ENCODE data around the gene SLC44A5.

SLC44A5 gene

DNA sequence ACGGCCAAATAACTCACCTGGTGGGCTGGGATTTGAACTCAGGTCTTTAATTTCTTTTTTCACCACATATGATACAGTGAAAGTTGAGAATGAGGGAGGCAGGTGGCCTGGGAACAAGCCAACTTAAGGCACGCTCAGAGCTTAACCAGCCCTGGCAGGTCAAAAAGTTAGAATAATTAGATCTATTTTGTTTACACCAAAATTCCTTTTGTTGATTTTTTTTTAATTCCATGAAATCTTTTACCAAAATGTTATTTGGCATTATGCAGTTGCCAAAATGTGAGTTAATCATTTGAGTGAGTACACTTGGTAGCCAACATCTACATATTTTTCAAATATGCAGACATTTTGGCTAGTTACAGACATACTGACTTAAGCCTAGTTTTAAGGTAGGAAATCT, 439.9 kb downstream of the SLC44A5 start:
- DNase-seq = no peak

DNA sequence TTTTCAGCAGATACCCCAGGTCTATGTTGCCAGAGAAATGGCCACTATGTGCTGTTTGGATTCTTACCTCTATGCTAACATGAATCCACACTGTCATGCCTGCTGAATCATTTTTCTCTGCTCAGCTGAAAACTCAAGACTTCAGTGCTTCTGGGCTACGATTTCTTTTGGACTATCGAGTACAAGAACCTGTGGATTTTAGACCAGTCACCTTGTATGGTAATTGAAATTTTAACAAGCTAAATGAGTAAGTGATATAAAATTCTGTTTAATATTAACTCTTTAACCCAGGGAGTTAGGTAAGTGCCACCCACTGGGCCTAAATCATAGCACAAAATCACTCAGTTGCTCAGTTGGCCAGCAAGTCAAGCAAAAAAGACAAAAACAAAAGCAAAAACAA, 440.9 kb downstream of the SLC44A5 start:
- DNase-seq = no peak

DNA sequence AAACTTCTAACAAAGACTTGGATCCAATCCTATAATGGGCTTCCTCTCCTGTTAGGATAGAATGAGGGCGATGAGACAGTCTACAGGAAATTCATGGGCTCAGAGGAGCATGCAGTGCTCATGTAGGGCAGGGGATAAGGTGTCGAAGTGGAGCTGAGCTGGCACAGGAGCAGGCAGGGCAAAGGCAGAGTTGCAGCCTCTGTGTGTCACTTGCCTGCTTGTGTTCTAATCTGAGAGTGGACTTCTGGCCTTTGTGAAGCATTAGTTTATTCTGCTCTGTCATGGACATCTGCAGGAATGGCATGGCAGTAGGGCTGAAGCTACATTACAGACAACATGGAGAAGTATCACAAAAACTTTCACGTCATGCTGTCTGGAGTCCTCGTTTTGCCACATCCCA, 444.1 kb downstream of the SLC44A5 start:
- DNase-seq = no peak

DNA sequence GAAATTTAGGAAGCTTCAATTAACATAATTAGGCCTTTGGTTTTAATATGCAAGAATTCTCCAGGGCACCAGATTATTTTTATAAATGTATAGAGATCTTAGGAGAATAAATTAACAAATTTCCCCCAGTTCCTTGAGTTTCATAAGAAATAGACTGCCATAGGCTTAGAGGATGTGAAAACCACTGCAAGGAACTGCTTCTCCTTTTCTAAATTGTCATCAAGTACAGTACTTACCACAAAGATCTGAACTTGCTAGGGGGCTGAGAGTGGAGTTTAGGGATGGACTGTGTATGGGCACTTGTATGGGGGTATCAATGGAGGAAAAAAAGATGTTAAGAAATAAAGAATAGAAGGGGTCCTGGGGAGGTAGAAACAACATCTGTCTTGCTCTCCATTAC, 445.6 kb downstream of the SLC44A5 start:
- DNase-seq = no peak

DNA sequence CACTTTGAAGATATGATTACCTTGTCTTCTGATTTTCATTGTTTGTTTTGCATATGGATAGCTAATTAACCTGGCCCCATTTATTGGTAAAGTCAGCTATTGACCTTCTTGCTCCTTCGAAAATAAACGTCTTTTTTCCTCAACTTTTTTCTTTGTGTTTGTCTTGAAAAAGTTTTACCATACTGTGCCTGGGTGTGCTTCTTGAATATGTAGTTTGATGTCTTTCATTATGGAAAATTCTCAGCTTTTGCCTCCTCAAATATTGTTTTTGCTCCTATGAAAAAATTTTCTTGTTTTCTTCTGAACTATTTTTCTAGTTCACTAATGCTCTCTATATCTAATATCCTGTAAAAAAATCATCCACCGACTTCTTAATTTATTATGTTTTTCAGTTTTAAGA, 451.8 kb downstream of the SLC44A5 start:
- no peak for DNase-seq

Data from effector CD4-positive, alpha-beta T cell (primary cell).